ENCODE results near the gene SPATA22. TPM values are rescaled to one million over a fixed set of nuclear protein-coding genes. Genes with fewer than 3 reads are reported as not detected.

SPATA22 gene
- total RNA-seq, 1 donor = 0.27 TPM

Other genes with a start within 250 kb of the SPATA22 start
- 3.0 TPM for gene OR3A1, start 173.5 kb downstream of the SPATA22 start, total RNA-seq
- 12.7 TPM for gene OR3A2, start 85.5 kb downstream of the SPATA22 start, total RNA-seq
- gene OR1E1, start 73.4 kb downstream of the SPATA22 start, total RNA-seq = not detected
- gene OR3A3, start 60.4 kb downstream of the SPATA22 start, total RNA-seq = under 0.01 TPM
- gene OR1E2, start 38.0 kb downstream of the SPATA22 start, total RNA-seq = not detected
- gene ASPA, start 4.2 kb upstream of the SPATA22 start, total RNA-seq = not detected
- gene TRPV3, start 86.0 kb upstream of the SPATA22 start, total RNA-seq = under 0.01 TPM
- 3.8 TPM for gene TRPV1, start 137.6 kb upstream of the SPATA22 start, total RNA-seq
- gene SHPK, start 164.4 kb upstream of the SPATA22 start, total RNA-seq = 16.4 TPM
- 19.1 TPM for gene CTNS, start 164.9 kb upstream of the SPATA22 start, total RNA-seq
- gene TAX1BP3, start 196.8 kb upstream of the SPATA22 start, total RNA-seq = 26.4 TPM
- 27.5 TPM for gene EMC6, start 197.0 kb upstream of the SPATA22 start, total RNA-seq
- gene P2RX5, start 224.3 kb upstream of the SPATA22 start, total RNA-seq = 31.5 TPM